ENCODE results near the gene POMT2. TPM values are rescaled to one million over a fixed set of nuclear protein-coding genes. Genes with fewer than 3 reads are reported as not detected.

POMT2 gene
- total RNA-seq, 1 donor from 2014 or later: 29.2 TPM

DNA sequence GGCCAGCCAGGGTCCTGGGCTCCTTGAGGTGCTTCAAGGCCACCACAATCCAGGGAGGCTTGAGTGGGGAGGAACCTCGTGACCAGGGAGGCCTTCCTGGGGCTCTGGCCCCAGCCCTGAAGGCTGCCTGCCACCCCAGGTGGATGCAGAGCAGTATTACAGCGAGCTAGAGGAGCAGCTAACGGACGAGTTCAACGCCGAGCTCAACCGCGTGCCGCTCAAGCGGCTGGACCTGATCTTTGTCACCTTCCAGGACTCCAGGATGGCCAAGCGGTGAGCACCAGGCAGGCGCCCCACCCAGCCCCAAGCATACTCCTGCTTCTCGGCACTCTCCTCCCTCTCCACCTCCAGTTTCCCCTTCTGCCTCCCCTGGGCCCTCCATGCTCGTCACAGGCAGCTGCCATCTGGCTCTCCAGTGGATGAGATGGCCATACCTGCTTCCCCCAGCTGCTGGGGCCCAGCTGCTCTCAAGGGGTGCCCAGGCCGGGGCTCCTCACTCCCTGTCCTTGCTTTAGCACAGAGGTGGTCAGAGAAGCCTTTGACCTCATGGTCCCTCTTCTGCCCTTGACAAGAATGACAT, 80.3 kb downstream of the POMT2 start:
- H3K9me3 Mint-ChIP-seq (ENCODE audit: unreplicated experiment): no peaks in the 10 kb centered on the region
- no peaks in the 10 kb centered on the region for H3K27me3 Mint-ChIP-seq (ENCODE audit: unreplicated experiment)
- no peak for DNase-seq (ENCODE audit: extremely low spot score, unreplicated experiment)
- no peak overlapping the region for H3K4me3 Mint-ChIP-seq (ENCODE audit: unreplicated experiment)
- TF ChIP-seq, protein P1, sequence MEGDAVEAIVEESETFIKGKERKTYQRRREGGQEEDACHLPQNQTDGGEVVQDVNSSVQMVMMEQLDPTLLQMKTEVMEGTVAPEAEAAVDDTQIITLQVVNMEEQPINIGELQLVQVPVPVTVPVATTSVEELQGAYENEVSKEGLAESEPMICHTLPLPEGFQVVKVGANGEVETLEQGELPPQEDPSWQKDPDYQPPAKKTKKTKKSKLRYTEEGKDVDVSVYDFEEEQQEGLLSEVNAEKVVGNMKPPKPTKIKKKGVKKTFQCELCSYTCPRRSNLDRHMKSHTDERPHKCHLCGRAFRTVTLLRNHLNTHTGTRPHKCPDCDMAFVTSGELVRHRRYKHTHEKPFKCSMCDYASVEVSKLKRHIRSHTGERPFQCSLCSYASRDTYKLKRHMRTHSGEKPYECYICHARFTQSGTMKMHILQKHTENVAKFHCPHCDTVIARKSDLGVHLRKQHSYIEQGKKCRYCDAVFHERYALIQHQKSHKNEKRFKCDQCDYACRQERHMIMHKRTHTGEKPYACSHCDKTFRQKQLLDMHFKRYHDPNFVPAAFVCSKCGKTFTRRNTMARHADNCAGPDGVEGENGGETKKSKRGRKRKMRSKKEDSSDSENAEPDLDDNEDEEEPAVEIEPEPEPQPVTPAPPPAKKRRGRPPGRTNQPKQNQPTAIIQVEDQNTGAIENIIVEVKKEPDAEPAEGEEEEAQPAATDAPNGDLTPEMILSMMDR (IDR thresholded peaks at IDR 0.05): no peak
- H3K4me1 Mint-ChIP-seq (ENCODE audit: unreplicated experiment): no peaks in the 10 kb centered on the region
- no peaks in the 10 kb centered on the region for H3K36me3 Mint-ChIP-seq (ENCODE audit: unreplicated experiment)
- no peak overlapping the region for H3K27ac Mint-ChIP-seq (ENCODE audit: unreplicated experiment)

DNA sequence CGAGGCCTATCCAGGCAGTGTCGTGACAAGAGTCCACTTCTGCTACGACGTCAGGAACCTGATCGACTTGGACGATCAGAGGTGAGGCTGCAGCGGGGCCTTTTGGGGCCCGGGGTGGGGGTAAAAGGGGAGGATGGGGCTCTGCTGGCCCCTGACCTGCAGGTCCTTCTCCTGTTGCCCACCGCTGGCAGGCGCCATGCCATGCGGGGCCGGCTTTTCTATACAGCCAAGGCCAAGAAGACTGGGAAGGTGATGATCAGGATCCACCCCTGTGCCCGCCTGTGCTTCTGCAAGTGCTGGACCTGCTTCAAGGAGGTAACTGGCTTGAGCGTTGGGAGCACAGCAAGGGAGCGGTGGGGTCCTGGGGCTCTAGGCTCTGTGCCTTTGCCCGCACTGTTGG, 81.3 kb downstream of the POMT2 start:
- H3K36me3 Mint-ChIP-seq (ENCODE audit: unreplicated experiment): no peaks in the 10 kb centered on the region
- H3K4me1 Mint-ChIP-seq (ENCODE audit: unreplicated experiment): no peaks in the 10 kb centered on the region
- H3K9me3 Mint-ChIP-seq (ENCODE audit: unreplicated experiment): no peaks in the 10 kb centered on the region
- no peaks in the 10 kb centered on the region for H3K27me3 Mint-ChIP-seq (ENCODE audit: unreplicated experiment)
- no peak overlapping the region for H3K4me3 Mint-ChIP-seq (ENCODE audit: unreplicated experiment)
- H3K27ac Mint-ChIP-seq (ENCODE audit: unreplicated experiment): no peak overlapping the region
- TF ChIP-seq, protein P1 (IDR thresholded peaks at IDR 0.05): no peak
- DNase-seq (ENCODE audit: extremely low spot score, unreplicated experiment): no peak

DNA sequence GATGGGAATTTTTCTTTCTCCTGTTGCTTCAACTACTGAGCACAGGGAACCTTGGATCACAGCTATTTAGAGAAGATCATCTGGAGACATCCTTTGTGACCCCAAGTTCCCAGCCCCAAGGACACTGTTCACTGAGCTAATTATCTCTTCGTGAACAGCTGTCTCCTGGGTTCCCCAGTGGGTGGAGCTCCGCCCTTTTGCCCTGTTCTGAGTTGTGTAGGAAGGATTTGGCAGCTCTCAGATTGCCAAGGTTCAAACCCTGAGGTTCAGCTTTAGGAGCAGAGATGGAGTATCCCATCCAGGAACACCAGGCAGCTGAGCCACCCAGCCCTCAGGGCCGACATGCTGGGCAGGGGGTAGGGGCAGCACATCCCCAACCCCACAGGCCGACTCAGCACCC, 81.7 kb downstream of the POMT2 start:
- H3K27me3 Mint-ChIP-seq (ENCODE audit: unreplicated experiment): no peaks in the 10 kb centered on the region
- no peaks in the 10 kb centered on the region for H3K9me3 Mint-ChIP-seq (ENCODE audit: unreplicated experiment)
- DNase-seq (ENCODE audit: extremely low spot score, unreplicated experiment): no peak
- TF ChIP-seq, protein P1 (IDR thresholded peaks at IDR 0.05): no peak
- no peaks in the 10 kb centered on the region for H3K4me1 Mint-ChIP-seq (ENCODE audit: unreplicated experiment)
- H3K36me3 Mint-ChIP-seq (ENCODE audit: unreplicated experiment): no peaks in the 10 kb centered on the region
- H3K27ac Mint-ChIP-seq (ENCODE audit: unreplicated experiment): no peak overlapping the region
- H3K4me3 Mint-ChIP-seq (ENCODE audit: unreplicated experiment): no peak overlapping the region

DNA sequence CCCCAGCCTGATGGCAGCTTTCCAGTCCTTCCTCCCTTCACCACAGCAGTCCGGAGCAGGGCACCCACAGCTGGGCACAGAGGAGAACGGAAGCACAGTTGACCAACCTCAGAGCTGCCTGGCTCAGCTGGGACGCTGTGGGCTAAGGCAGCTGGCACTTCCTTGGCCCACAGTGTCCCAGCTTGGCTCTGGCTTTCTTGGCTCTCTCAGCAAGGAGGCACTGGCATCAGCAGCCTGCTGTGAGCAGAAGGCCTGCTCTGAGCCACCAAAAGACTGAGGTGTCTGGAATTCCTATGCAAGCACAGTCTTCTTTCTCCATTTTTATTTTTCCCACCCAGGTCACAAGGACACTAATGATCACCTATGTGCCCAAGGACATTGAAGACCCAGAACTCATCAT, 82.3 kb downstream of the POMT2 start:
- Mint-ChIP-seq H3K4me1 (ENCODE audit: unreplicated experiment) (no peaks in the 10 kb centered on the region), H3K27ac (ENCODE audit: unreplicated experiment) (no peak overlapping the region), H3K4me3 (ENCODE audit: unreplicated experiment) (no peak overlapping the region), H3K36me3 (ENCODE audit: unreplicated experiment) (no peaks in the 10 kb centered on the region), H3K9me3 (ENCODE audit: unreplicated experiment) (no peaks in the 10 kb centered on the region), H3K27me3 (ENCODE audit: unreplicated experiment) (no peaks in the 10 kb centered on the region)
- no peak for DNase-seq (ENCODE audit: extremely low spot score, unreplicated experiment)
- TF ChIP-seq, protein P1 (IDR thresholded peaks at IDR 0.05): no peak

DNA sequence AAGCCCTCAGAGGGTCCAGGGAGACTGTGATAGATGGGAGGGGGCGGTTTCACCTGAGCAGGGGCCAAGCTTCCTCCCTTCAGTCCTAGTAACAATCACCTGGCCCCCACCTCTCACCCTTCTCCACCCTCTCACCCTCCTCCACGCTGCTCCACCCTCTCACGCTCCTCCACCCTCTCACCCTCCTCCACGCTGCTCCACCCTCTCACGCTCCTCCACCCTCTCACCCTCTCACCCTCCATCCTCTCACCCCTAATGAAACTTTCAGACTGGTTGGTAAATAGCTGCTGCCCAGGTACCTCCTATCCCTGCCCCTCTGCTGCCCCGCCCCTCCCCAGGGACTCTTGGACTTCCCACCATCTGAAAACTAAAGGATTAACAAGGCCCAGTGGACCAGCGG, 83.9 kb downstream of the POMT2 start:
- H3K36me3 Mint-ChIP-seq (ENCODE audit: unreplicated experiment): no peaks in the 10 kb centered on the region
- no peak for DNase-seq (ENCODE audit: extremely low spot score, unreplicated experiment)
- no peaks in the 10 kb centered on the region for H3K9me3 Mint-ChIP-seq (ENCODE audit: unreplicated experiment)
- H3K4me3 Mint-ChIP-seq (ENCODE audit: unreplicated experiment): no peak overlapping the region
- TF ChIP-seq, protein P1 (IDR thresholded peaks at IDR 0.05): no peak
- no peaks in the 10 kb centered on the region for H3K4me1 Mint-ChIP-seq (ENCODE audit: unreplicated experiment)
- H3K27me3 Mint-ChIP-seq (ENCODE audit: unreplicated experiment): no peaks in the 10 kb centered on the region
- no peak overlapping the region for H3K27ac Mint-ChIP-seq (ENCODE audit: unreplicated experiment)

Measured in osteocyte (in vitro differentiated cells).